ENCODE data around the gene AQP10. TPM values are rescaled to one million over a fixed set of nuclear protein-coding genes. Genes with fewer than 3 reads are reported as not detected.

Gene AQP10, protein sequence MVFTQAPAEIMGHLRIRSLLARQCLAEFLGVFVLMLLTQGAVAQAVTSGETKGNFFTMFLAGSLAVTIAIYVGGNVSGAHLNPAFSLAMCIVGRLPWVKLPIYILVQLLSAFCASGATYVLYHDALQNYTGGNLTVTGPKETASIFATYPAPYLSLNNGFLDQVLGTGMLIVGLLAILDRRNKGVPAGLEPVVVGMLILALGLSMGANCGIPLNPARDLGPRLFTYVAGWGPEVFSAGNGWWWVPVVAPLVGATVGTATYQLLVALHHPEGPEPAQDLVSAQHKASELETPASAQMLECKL
- not detected in 2 replicates for total RNA-seq

GRCh38 chr1:154320882-154321608 lies at the start of gene AQP10:
Gene AQP10, plus strand, starts transcription at chr1:154321093. Its CDS starts 63 bp downstream, at chr1:154321156.

GRCh38 chr1:154272217-154272998 lies 48.5 kb upstream of the AQP10 start, which contains the start of gene HAX1:
Gene HAX1, plus strand, starts transcription at chr1:154272629. Its CDS starts 95 bp downstream, at chr1:154272724.

GRCh38 chr1:154324669-154325582 lies 4.0 kb downstream of the AQP10 start, which contains the start of gene ATP8B2:
Gene ATP8B2, plus strand, starts transcription at chr1:154325525. Its CDS starts 2,617 bp downstream, at chr1:154328142.

Small RNA genes lying within 50 kb of the gene (small RNA-seq; reads per million reads assigned to genes)
- gene RF00273 (ENCODE audit: low replicate concordance) (not detected), gene RNU6-121P (ENCODE audit: low replicate concordance) (not detected), gene RNU6-239P (ENCODE audit: low replicate concordance) (not detected), gene RNU7-57P (ENCODE audit: low replicate concordance) (not detected)

Other genes with a start within 250 kb of the AQP10 start
- under 0.01 TPM in 2 replicates for gene NUP210L, start 166.0 kb upstream of the AQP10 start, total RNA-seq
- gene TPM3, start 129.0 kb upstream of the AQP10 start, total RNA-seq, result 439 and 952 TPM in 2 replicates
- not detected in 2 replicates for gene CFAP141, start 114.8 kb upstream of the AQP10 start, total RNA-seq
- gene UBAP2L, start 100.1 kb upstream of the AQP10 start, total RNA-seq, result 77.5 and 104 TPM in 2 replicates
- 110 and 154 TPM in 2 replicates for gene HAX1, start 48.5 kb upstream of the AQP10 start, total RNA-seq
- 171 and 205 TPM in 2 replicates for gene ATP8B2, start 4.4 kb downstream of the AQP10 start, total RNA-seq
- 3.6 and 3.7 TPM in 2 replicates for gene IL6R, start 84.2 kb downstream of the AQP10 start, total RNA-seq
- gene TDRD10, start 181.1 kb downstream of the AQP10 start, total RNA-seq, result not detected in 2 replicates
- under 0.01 TPM in 1 of 2 replicates, not detected in the other for gene SHE, start 181.3 kb downstream of the AQP10 start, total RNA-seq
- gene UBE2Q1, start 237.6 kb downstream of the AQP10 start, total RNA-seq, result 25.6 and 28.2 TPM in 2 replicates
- gene CHRNB2, start 246.7 kb downstream of the AQP10 start, total RNA-seq, result under 0.01 TPM in 1 of 2 replicates, not detected in the other

Measured in placental pericyte (primary cell).